ENCODE data around the gene MBD3L5.
"Not testable (repeated sequence)": the region's sequence is repeated elsewhere in the genome, so short reads cannot be mapped to it uniquely, and the experiment has no call there.

MBD3L5 gene

GRCh38 chr19:7030278-7030677, at the start of gene MBD3L5:
Gene MBD3L5, plus strand, starts transcription at chr19:7030578. Its CDS starts 34 bp downstream, at chr19:7030612.
- not testable (repeated sequence) for DNase-seq

DNA sequence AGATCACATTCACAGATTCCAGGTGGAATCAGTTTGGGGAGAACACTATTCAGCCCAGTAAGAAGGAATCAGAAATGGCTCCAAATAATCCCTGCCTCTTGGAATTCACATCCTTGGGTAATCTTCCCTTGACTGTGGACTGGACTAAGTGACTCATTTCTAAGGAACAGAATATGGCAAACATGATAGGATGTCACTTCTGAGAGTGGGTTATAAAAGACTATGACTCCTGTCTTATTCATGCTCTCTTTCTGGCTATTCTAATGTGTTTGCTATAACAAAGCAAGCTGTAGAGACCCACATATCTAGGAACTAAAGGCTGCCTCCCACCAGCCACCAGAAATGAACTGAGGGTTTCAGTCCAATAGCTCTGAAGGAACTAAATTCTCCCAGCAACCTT, 46.9 kb upstream of the MBD3L5 start:
- DNase-seq: no peak

GRCh38 chr19:6987850-6988249, 42.5 kb upstream of the MBD3L5 start:
- DNase-seq: no peak

GRCh38 chr19:6988257-6988656, 42.1 kb upstream of the MBD3L5 start:
- no peak for DNase-seq

DNA sequence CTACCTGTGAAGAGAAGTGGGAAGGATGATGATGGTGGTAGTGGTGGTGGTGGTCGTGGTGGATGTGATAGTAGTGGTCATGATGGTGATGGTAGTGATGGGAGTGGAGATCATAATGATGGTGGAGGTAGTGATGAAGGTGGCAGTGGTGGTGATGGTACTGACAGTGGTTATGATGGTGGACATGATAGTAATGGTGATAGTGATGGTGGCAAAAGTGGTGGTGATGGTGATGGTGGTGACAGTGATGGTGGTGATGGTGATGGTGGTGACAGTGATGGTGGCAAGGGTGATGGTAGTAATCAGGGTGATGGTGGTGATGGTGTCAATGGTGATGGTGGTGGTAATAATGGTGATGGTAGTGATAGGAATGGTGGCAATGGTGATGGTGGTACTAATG, 35.3 kb upstream of the MBD3L5 start:
- DNase-seq: no peak

DNA sequence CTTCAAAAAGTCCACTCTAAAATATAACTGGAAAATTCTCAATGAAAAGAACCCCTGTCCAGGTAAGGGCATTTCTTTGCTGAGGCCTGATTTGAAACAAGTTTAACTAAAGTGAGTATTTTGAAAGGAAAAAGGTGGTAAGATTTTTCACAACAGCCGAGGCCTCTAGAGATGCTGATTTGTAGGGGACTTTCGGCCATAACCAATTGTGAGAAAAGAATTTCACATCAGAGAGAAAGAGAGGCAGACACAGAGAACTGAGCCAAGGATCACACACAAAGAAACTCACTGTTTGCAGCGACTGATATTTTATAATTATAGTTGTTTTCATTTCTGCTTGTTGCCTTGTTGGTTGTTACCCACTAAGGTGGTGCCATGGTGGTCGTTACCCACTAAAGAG, 33.6 kb upstream of the MBD3L5 start:
- no peak for DNase-seq

DNA sequence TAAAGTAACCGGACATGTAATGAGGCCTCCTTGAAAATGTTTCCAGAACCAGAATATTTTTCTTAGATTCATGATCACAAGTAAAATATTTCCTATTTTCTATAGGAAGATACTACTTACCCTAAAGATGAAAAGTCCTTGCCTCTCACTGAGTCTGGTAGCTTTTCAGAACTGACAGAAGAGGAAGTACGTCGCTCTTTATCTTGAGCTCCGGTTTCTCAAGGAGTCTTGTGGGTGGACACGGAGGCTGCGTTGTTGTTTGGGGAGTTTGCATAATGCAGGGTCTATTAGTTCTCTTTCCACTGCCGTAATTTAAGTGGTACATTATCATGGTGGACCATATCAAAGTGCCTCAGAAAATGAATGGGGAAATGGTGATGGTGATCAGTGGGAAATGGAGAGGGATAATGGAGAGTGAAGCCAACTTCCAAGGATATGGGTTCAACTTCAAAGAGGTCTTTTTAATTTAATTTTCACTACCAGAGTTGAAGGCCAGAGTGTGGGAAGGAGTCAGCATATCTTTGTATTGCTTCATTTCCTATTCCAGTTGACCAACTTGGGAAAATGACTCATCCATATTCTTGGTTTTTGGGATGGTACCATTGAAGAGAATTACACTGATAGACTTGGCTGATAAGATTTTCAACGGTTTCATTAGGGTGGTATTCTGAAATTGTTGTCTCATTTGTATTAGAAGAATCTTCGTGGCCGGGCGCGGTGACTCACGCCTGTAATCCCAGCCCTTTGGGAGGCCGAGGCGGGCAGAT, 32.5 kb upstream of the MBD3L5 start:
- no peak for DNase-seq

- DNase-seq: no peak
These were observed 30.4 kb upstream of the MBD3L5 start for GRCh38 chr19:6999933-7000332.

GRCh38 chr19:7000333-7000732, 30.0 kb upstream of the MBD3L5 start:
- DNase-seq: no peak

GRCh38 chr19:7000816-7001215, 29.6 kb upstream of the MBD3L5 start:
- no peak for DNase-seq

DNA sequence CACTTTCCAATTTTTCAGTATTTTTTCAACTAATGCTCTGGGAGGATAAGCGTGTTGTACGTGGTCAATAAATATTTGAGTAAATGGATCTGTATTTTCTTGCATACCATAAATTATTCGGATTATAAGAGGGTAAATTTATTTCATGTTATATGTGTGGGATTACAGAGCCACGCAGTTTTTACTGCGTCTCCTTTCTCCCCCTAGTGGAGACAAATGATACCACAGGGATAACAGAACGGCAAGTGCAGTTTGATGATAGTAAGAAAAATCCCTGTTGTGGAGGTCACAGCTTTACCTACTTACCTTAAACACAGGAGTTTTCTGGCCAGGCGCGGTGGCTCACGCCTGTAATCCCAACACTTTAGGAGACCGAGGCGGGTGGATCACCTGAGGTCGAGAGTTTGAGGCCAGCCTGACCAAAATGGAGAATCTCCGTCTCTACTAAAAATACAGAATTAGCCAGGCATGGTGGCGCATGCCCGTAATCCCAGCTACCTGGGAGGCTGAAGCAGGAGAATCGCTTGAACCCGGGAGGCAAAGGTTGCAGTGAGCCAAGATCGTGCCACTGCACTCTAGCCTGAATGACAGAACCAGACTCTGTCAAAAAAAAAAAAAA, 26.0 kb upstream of the MBD3L5 start:
- DNase-seq: no peak

DNA sequence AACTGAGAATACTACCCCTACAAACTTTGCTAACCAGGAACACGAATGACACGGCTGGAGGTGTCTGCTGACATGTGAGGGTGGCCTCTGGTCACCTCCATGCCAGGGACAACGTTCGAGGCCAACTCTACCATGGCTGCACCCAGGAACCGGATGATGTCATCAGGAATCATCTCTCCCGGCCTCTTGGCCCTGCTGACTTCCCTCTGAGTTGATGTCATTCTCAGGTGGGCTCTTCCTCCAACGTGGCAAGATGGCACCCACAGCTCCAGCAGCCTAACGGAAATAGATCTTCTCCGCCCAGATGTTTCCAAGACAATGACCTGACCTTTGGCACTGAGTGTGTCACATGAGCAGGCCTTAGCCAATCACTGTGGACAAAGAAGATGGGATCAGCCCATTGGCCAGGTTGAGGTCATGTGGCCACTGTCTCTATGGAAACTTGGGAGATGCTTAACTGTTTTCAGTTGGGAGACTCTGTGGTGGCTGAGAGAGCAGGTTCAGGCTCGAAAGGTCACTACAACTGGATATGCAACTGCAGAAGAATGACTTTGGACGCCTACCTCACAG, 24.2 kb upstream of the MBD3L5 start:
- DNase-seq: no peak

DNA sequence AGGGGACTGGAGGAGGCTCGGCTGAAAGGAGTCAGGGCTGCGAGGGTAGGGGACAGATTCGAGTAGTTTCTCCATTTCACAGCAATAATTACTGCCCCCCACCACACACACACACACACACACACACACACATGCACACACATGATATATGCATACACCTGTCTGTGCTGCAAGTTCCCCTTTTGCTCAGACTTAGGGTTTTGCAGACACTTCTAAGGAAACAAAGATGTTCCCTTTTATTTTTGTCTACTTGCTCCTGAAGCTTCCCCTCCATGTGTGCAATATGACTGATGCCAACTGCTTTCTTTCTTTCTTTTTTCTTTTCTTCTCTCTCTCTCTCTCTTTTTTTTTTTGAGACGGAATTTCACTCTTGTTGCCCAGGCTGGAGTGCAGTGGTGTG, 22.5 kb upstream of the MBD3L5 start:
- no peak for DNase-seq

GRCh38 chr19:7010722-7011593, 19.4 kb upstream of the MBD3L5 start:
- DNase-seq: no peak

DNA sequence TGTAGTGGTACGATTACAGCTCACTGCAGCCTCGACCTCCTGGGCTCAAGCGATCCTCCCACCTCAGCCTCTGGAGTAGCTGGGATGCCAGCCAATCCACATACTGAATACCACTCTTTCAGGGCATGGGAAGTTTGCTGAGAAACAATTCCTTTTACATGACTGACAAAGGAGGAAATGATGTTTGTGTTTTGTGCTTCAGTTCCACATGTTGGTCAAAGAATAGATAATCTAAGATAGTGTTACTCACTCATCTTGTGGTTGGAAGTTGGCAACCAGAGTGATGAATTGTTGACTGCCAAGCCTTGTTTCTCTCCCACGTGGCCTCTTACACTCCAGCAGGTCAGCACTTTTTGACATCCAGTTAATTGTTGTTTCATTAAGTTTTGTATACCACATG, 16.7 kb upstream of the MBD3L5 start:
- no peak for DNase-seq

DNA sequence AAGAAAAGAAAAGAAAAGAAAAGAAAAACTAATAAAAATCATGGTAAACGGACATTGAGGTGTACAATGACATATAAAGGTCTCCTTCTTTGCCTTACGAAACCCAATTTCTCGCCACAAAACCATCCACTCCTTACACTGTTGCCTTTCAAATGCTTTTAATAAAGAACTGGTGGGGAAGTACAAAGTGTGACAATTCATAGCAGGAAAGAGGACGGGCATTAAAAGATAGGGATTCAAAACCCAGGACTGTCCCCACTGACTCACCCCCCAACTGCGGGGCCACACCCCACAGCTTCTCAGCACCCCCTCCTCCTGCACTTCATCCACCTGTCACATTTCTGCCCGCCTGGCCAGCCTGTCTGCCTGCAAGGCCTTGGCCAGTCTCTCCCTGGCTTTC, 11.6 kb upstream of the MBD3L5 start:
- DNase-seq: no peak

- DNase-seq: not testable (repeated sequence)
These were observed 9.0 kb upstream of the MBD3L5 start, which contains the start of gene MBD3L2B for GRCh38 chr19:7021331-7021730. Gene MBD3L2B, minus strand, starts transcription at chr19:7021431. Its CDS starts 34 bp downstream, at chr19:7021397.

DNA sequence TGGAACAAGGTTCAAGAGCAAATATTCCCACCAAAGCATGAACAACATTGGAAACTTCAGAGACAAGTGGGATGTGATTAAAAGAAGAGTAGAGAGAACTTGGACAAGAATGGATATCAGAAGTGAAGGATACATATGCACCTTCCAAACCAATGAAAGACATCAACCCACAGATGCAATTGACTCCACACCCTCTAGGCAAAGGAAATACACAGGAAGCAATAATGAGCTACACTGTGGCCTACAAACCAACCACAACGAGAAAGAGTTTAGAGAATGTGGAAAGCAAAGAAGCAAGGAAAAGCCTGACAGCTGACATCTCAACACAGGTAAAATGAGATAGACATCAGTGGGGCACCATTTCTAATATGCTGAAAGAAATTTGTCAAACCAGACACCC, 1.6 kb upstream of the MBD3L5 start:
- not testable (repeated sequence) for DNase-seq

- not testable (repeated sequence) for DNase-seq
These were observed 9.7 kb downstream of the MBD3L5 start, which contains the start of gene MBD3L4 for GRCh38 chr19:7040079-7040478. Gene MBD3L4, minus strand, starts transcription at chr19:7040179. Its CDS starts 35 bp downstream, at chr19:7040144.

- not testable (repeated sequence) for DNase-seq
These were observed 11.2 kb downstream of the MBD3L5 start for GRCh38 chr19:7041563-7041962.

DNA sequence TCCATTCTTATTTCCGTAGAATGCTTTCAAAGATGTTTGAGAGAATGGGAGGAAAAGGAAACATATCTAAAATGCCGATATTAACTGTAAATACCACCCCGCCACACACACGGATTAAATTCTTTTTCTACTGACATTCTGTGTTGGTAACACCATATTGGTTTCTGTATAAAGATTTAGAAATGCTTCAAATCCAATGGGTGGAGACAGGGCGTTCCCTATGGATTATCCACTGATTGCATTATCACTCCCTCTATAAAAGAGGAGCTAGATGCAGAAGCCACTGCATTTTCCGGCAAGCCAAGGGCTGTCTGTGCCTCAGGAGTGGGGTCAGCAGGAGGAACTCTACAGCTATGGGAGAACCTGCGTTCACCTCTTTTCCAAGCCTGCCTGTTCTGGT, 18.6 kb downstream of the MBD3L5 start, which contains the start of gene MBD3L2:
MBD3L2 (plus strand) TSS at position 301 of the 400 bp plus-strand sequence; CDS start at position 354, 53 bp downstream.
- DNase-seq: not testable (repeated sequence)

DNA sequence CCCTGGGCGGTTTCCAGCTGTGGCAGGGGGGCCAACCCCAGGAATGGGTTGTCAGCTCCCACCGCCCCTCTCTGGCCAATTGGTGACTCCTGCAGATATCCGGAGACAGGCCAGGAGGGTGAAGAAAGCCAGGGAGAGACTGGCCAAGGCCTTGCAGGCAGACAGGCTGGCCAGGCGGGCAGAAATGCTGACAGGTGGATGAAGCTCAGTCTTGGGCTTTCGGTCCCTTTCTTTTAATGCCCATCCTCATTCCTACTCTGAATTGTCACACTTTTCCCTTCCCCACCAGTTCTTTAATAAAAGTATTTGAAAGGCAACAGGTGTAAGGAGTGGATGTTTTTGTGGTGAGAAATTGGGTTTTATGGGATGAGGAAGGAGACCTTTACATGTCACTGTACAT, 21.0 kb downstream of the MBD3L5 start:
- not testable (repeated sequence) for DNase-seq

GRCh38 chr19:7052896-7053295, 22.5 kb downstream of the MBD3L5 start:
- not testable (repeated sequence) for DNase-seq
